Measurements from ENCODE around the gene NEK7. TPM values are rescaled to one million over a fixed set of nuclear protein-coding genes. Genes with fewer than 3 reads are reported as not detected.
"Not testable (repeated sequence)": the region's sequence is repeated elsewhere in the genome, so short reads cannot be mapped to it uniquely, and the experiment has no call there.

NEK7 gene
- total RNA-seq, 1 donor from 2014 or later = 68.6 TPM

GRCh38 chr1:198205016-198205684 is 48.4 kb downstream of the NEK7 start:
- peak; percentile 10 for DNase-seq

- DNase-seq = no peak
Observed at GRCh38 chr1:198206292-198206691, 49.5 kb downstream of the NEK7 start.

- no peak for DNase-seq
Observed at GRCh38 chr1:198211696-198212095, 54.9 kb downstream of the NEK7 start.

- DNase-seq = no peak
Observed at GRCh38 chr1:198212126-198212525, 55.3 kb downstream of the NEK7 start.

- no peak for DNase-seq
Observed at GRCh38 chr1:198212675-198213074, 55.9 kb downstream of the NEK7 start.

- DNase-seq = no peak
Observed at GRCh38 chr1:198214924-198215323, 58.1 kb downstream of the NEK7 start.

- no peak for DNase-seq
Observed at GRCh38 chr1:198220428-198220827, 63.6 kb downstream of the NEK7 start.

GRCh38 chr1:198227010-198227409 is 70.2 kb downstream of the NEK7 start:
- not testable (repeated sequence) for DNase-seq

- DNase-seq = not testable (repeated sequence)
Observed at GRCh38 chr1:198227454-198227853, 70.7 kb downstream of the NEK7 start.

- DNase-seq = no peak
Observed at GRCh38 chr1:198228925-198229324, 72.1 kb downstream of the NEK7 start.

GRCh38 chr1:198231779-198232178 is 75.0 kb downstream of the NEK7 start:
- DNase-seq = no peak

GRCh38 chr1:198232378-198232777 is 75.6 kb downstream of the NEK7 start:
- no peak for DNase-seq

- no peak for DNase-seq
Observed at GRCh38 chr1:198232940-198233675, 76.3 kb downstream of the NEK7 start.

GRCh38 chr1:198234520-198235251 is 77.9 kb downstream of the NEK7 start:
- DNase-seq = no peak

GRCh38 chr1:198238121-198238520 is 81.3 kb downstream of the NEK7 start:
- no peak for DNase-seq

GRCh38 chr1:198241553-198241952 is 84.8 kb downstream of the NEK7 start:
- DNase-seq = no peak

- no peak for DNase-seq
Observed at GRCh38 chr1:198244772-198245171, 88.0 kb downstream of the NEK7 start.

- no peak for DNase-seq
Observed at GRCh38 chr1:198245379-198245778, 88.6 kb downstream of the NEK7 start.

GRCh38 chr1:198246337-198246736 is 89.5 kb downstream of the NEK7 start:
- no peak for DNase-seq

GRCh38 chr1:198253259-198253658 is 96.5 kb downstream of the NEK7 start:
- DNase-seq = no peak

GRCh38 chr1:198253668-198254067 is 96.9 kb downstream of the NEK7 start:
- DNase-seq = no peak

GRCh38 chr1:198254521-198254920 is 97.7 kb downstream of the NEK7 start:
- DNase-seq = peak; percentile 0

- DNase-seq = no peak
Observed at GRCh38 chr1:198254948-198255347, 98.2 kb downstream of the NEK7 start.
